Gastroesophageal sphincter (tissue), 4 donors: ENCODE measurements around the gene MPP2. TPM values are rescaled to one million over a fixed set of nuclear protein-coding genes. Genes with fewer than 3 reads are reported as not detected.

Experiments used
- ATAC-seq: fragments of 150-250 bp; one replicate; pipeline ENCODE4 v1.9.1; 2016; ENCODE audit warnings: mild to moderate bottlenecking, moderate library complexity
- H3K27ac ChIP-seq, 4 donors: fragments of 200-600 bp; sonication (generic) in 3 of 4; 1 replicate in 3 of 4; 2 replicates in 1 of 4; pipeline ENCODE4 v1.5.1; 2016 to 2019
- H3K27me3 ChIP-seq: fragments of 200-600 bp; sonication (generic); one replicate; pipeline ENCODE4 v1.5.1; 2019
- H3K36me3 ChIP-seq, 2 donors: fragments of 200-600 bp; sonication (generic); one replicate each; pipeline ENCODE4 v1.5.1; 2019; ENCODE audit warnings: control low read depth in 1 of 2
- H3K4me1 ChIP-seq, 3 donors: fragments of 200-600 bp; sonication (generic); 1 replicate in 2 of 3; 2 replicates in 1 of 3; pipeline ENCODE4 v1.5.1; 2016 to 2019; ENCODE audit warnings: control low read depth in 2 of 3
- H3K4me3 ChIP-seq, 2 donors: fragments of 200-600 bp; sonication (generic); one replicate each; pipeline ENCODE4 v1.5.1; 2019; ENCODE audit warnings: mild to moderate bottlenecking in 1 of 2, moderate library complexity in 1 of 2
- H3K9me3 ChIP-seq, 3 donors: fragments of 200-600 bp; sonication (generic); one replicate each; pipeline ENCODE4 v1.5.1; 2017 to 2019; ENCODE audit warnings: control low read depth in 2 of 3
- EP300 ChIP-seq: sonication (generic); formaldehyde crosslinking; IDR thresholded peaks from one replicate; pipeline ENCODE4 v1.6.1; 2017; ENCODE audit warnings: antibody characterized with exemption, mild to moderate bottlenecking
- POLR2A ChIP-seq, 2 donors: fragments of 450-650 bp; IDR thresholded peaks; one replicate each; pipeline ENCODE4 v1.6.1; 2017; ENCODE audit warnings: antibody characterized with exemption in 2 of 2, mild to moderate bottlenecking in 2 of 2, moderate library complexity in 1 of 2
- POLR2AphosphoS5 ChIP-seq: sonication (generic); formaldehyde crosslinking; IDR thresholded peaks from one replicate; pipeline ENCODE4 v1.6.1; 2017; ENCODE audit warnings: antibody characterized with exemption
- WGBS, 2 donors: methylation state at CpG; one replicate each; pipeline ENCODE4 v1.1.5; 2018; ENCODE audit warnings: low coverage in 1 of 2; 5-methylcytosine and 5-hydroxymethylcytosine counted together
- total RNA-seq, 4 donors: library from RNA; depleted of rRNA; stranded (reverse); fragments of >200 nt; gene quantifications; one replicate each; pipeline ENCODE4 v1.1.0, GENCODE V29; 2016
- TF ChIP-seq, protein P1 (sequence below), 4 experiments: fragments of 200-600 bp in 2 of 4; fragments of 450-650 bp in 2 of 4; sonication (generic) in 1 of 4; IDR thresholded peaks; one replicate each; pipeline ENCODE4 v1.5.1; 2017 to 2019; ENCODE audit warnings: antibody characterized with exemption in 4 of 4, mild to moderate bottlenecking in 2 of 4, moderate library complexity in 2 of 4

MPP2 gene
- total RNA-seq, 4 donors from 2014 or later: 6.3 to 20.9 (median 15.1) TPM

DNA sequence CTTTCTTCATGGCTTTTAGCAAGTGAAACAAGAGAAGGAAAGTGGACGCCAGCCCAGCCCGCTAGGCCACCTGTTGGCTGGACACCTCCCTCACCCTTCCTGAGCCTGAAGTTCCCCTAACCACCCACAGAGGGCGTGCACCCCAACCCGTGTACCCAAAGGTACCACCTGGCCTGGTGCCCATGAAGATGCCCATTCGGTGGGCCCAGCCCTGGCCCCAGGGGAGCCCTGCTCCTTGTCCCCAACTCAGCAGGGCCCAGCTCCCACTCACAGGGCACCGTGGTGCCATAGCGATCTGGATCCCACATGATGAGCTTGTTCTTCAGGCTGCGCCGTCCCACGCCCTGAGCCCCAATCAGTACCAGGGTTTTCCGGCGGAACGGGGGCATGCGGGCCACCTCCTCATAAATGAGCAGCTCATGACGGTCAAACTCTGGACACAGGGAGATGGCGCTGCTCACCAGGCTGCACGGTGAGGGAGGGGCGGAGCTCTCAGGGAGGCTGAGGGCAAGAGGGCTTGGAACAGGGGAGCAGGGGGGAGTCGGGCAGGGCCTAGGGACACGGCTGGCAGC lies 26.8 kb downstream of the MPP2 start:
- Histone ChIP-seq H3K27ac (no peak overlapping the region), H3K36me3 (peaks cover 0 to 77% of the 10 kb centered on the region in 2 donors), H3K9me3 (no peaks in the 10 kb centered on the region), H3K4me3 (no peak overlapping the region), H3K27me3 (no peaks in the 10 kb centered on the region), H3K4me1 (peaks cover 0 to 8% (median 3%) of the 10 kb centered on the region in 3 donors)
- TF ChIP-seq, protein P1, sequence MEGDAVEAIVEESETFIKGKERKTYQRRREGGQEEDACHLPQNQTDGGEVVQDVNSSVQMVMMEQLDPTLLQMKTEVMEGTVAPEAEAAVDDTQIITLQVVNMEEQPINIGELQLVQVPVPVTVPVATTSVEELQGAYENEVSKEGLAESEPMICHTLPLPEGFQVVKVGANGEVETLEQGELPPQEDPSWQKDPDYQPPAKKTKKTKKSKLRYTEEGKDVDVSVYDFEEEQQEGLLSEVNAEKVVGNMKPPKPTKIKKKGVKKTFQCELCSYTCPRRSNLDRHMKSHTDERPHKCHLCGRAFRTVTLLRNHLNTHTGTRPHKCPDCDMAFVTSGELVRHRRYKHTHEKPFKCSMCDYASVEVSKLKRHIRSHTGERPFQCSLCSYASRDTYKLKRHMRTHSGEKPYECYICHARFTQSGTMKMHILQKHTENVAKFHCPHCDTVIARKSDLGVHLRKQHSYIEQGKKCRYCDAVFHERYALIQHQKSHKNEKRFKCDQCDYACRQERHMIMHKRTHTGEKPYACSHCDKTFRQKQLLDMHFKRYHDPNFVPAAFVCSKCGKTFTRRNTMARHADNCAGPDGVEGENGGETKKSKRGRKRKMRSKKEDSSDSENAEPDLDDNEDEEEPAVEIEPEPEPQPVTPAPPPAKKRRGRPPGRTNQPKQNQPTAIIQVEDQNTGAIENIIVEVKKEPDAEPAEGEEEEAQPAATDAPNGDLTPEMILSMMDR (IDR thresholded peaks at IDR 0.05): peak; percentile 25 to 64 (median 44)
- TF ChIP-seq POLR2A (IDR thresholded peaks at IDR 0.05): no peak
- WGBS, 2 donors: 60 to 82% methylated on average over 2 to 3 of the region's 20 CpGs
- ATAC-seq: no peak

DNA sequence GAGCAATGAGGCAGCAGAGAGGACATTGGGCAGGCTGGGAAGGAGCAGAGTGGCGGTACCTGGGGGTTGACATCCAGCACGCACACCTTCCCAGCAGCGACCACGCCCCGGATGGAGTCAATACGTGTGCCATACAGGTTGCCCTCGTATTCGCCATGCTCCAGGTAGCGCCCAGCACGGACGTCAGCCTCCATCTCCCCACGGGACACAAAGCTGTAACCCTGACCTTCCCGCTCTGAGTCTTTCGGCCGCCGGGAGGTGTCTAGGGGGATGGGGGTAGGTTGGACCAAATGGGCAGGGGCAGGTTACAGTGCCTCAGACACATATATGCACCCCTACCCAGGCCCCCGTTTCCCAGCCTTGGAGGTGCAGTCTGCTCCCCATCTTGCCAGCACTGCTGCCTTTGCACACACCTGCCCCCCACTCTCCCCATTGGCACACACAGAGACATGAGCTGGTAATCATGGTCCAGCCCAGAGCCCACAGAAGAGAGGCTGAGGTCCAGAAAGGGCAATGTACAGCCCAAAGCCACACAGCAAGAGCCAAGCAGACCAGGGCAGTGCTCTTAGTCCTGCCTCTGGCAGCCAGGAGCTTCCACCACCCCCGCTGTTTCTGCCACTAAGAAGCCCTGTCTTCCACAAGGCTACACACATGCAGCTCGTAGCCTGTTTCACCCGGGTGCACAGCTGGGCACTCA lies 27.5 kb downstream of the MPP2 start:
- no peak overlapping the region for H3K4me3 ChIP-seq
- no peaks in the 10 kb centered on the region for H3K9me3 ChIP-seq
- peaks cover 0 to 8% (median 3%) of the 10 kb centered on the region in 3 donors for H3K4me1 ChIP-seq
- H3K36me3 ChIP-seq: peaks cover 0 to 77% of the 10 kb centered on the region in 2 donors
- no peaks in the 10 kb centered on the region for H3K27me3 ChIP-seq
- no peak for ATAC-seq
- H3K27ac ChIP-seq: no peak overlapping the region
- TF ChIP-seq POLR2A (IDR thresholded peaks at IDR 0.05) (no peak), EP300 (no peak), POLR2AphosphoS5 (no peak)
- TF ChIP-seq, protein P1 (IDR thresholded peaks at IDR 0.05): no peak
- WGBS, 2 donors: 76 to 83% methylated on average over 6 to 15 of the region's 20 CpGs

DNA sequence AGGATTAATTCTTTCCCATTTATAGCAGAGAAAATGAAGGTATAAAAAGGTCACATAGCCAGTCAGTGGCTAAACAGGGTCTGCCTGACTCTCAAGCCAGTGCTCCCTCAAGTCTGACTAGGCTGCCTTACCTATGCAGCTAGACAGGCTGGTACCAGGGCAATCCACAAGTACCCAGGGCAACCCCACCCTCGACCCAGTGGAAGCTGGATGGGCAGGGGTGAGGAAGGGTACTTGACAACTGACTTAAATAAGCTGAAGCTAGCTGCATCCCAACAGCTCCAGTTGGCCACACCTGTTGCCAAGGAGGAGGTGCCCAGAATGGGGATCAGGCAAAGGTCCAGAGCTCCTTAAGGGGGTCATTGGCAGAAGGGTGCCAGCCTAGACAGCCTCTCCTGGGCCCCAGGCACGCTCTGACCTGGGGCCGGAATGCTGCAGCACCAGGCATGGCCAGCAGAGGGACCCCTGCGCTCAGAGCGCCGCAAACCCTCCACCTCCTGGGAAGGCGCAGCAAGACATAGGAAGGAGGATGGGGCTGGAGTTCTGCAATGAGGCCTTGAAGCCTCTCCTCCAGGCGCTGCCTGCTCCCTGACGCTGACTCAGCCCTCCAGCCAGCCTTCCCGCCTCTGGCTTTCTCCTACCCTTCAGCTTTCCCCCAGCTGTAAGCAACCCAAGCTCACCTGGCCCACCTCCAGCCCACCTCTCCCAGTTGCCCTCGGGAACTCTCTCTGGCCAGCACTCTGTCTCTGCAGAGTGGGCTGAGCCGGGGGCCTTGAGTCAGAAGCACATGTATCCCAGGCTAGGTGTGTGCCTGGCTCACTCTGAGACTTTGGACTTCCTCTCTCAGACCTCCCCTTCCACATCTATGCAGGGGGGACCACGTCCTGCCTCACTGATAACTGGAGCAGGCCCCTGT lies 28.8 kb downstream of the MPP2 start:
- 16% methylated on average over 8 of the region's 13 CpGs; no CpG with 5 or more reads in 1 of the 2 donors for WGBS, 2 donors

DNA sequence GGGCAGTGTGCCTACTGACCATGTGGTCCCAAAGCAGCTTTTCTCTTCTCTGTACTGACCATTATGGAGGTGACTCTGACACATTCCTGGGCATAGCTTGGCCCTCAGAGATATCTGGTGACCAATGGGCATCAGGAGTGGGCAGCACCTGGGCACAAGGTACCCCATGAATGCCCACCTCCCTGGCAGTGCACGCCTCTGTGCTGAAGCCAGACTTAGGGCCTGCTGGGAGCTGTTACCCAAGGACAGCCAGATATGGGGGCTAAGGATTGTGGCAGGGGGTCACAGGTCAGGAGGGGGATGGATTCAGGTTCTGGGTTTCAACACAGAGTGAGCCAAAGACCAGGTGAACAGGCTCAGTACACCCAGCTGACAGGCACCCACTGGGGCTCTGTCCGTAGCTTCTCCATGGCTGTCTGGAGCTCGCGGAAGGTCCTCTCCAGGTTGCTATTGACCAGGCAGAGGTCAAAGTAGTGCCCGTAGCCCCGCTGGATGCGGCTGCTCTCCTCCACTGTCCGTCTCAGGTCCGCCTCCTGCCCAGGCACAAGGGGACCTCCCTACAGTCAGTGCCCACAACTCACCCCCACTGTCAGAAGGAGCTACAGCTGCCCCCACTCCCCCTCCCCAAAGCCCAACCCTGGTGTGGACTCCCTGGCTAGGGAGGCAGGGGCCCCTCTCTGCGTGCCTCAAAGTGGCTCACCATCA lies 29.7 kb downstream of the MPP2 start:
- WGBS, 2 donors: 84 to 100% methylated on average over 1 to 5 of the region's 10 CpGs
- H3K4me3 ChIP-seq: no peak overlapping the region
- peaks cover 0 to 8% (median 3%) of the 10 kb centered on the region in 3 donors for H3K4me1 ChIP-seq
- peaks cover 0 to 66% of the 10 kb centered on the region in 2 donors for H3K36me3 ChIP-seq
- no peaks in the 10 kb centered on the region for H3K27me3 ChIP-seq
- no peak for ATAC-seq
- H3K9me3 ChIP-seq: no peaks in the 10 kb centered on the region
- TF ChIP-seq POLR2AphosphoS5 (no peak), POLR2A (IDR thresholded peaks at IDR 0.05) (no peak), EP300 (no peak)
- TF ChIP-seq, protein P1 (IDR thresholded peaks at IDR 0.05): no peak
- H3K27ac ChIP-seq: no peak overlapping the region

More for the DNA sequence above, 28.8 kb downstream of the MPP2 start:
- peaks cover 0 to 8% (median 3%) of the 10 kb centered on the region in 3 donors for H3K4me1 ChIP-seq
- no peak overlapping the region for H3K4me3 ChIP-seq
- H3K36me3 ChIP-seq: peaks cover 0 to 75% of the 10 kb centered on the region in 2 donors
- H3K9me3 ChIP-seq: no peaks in the 10 kb centered on the region
- ATAC-seq: peak; percentile 85
- peak overlapping the region in 2 of 4 donors; percentile 4 to 37 for H3K27ac ChIP-seq
- TF ChIP-seq POLR2AphosphoS5 (no peak), EP300 (no peak)
- TF ChIP-seq, protein P1 (IDR thresholded peaks at IDR 0.05): peak; percentile 77 to 96 (median 91)
- no peaks in the 10 kb centered on the region for H3K27me3 ChIP-seq
